Endometrial microvascular endothelial cells (primary cell): ENCODE measurements around the gene IRF4. TPM values are rescaled to one million over a fixed set of nuclear protein-coding genes. Genes with fewer than 3 reads are reported as not detected.
"Not testable (repeated sequence)": the region's sequence is repeated elsewhere in the genome, so short reads cannot be mapped to it uniquely, and the experiment has no call there.

Source experiments
- in situ Hi-C: cut with HindIII; loops from 2 replicates; pipeline ENCODE4 v1.10.0; 2017; ENCODE audit warnings: low sequenced_read_pairs, low pct_unique_long_range_greater_than_20kb; ENCODE audit errors: inconsistent ontology term
- total RNA-seq: library from RNA; depleted of rRNA; stranded (reverse); fragments of >200 nt; gene quantifications from one replicate; pipeline ENCODE4 v1.2.3, GENCODE V29; 2015; ENCODE audit errors: inconsistent ontology term

IRF4 gene
- total RNA-seq, 1 donor from 2014 or later = not detected

DNA sequence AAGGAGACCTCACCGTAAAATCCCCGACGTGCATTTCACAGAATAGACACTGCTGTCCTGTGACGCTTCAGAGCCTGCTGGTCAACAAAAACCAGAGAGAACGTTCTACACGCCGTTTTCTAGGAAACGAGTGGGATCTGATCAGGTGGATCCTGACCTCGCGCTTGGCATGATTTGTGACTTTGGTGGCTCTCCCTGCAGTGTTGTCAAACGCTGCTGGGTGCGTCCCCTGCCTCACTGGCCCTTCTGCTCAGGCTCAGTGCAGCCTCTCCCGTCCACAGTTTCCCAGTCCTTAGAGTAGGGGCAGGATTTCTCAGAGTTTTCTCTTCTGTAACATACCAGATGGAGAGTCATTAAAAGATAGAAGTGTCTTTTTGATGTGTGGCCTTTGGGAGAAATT, 27.6 kb upstream of the IRF4 start:
- in situ Hi-C loops = no loop called here

DNA sequence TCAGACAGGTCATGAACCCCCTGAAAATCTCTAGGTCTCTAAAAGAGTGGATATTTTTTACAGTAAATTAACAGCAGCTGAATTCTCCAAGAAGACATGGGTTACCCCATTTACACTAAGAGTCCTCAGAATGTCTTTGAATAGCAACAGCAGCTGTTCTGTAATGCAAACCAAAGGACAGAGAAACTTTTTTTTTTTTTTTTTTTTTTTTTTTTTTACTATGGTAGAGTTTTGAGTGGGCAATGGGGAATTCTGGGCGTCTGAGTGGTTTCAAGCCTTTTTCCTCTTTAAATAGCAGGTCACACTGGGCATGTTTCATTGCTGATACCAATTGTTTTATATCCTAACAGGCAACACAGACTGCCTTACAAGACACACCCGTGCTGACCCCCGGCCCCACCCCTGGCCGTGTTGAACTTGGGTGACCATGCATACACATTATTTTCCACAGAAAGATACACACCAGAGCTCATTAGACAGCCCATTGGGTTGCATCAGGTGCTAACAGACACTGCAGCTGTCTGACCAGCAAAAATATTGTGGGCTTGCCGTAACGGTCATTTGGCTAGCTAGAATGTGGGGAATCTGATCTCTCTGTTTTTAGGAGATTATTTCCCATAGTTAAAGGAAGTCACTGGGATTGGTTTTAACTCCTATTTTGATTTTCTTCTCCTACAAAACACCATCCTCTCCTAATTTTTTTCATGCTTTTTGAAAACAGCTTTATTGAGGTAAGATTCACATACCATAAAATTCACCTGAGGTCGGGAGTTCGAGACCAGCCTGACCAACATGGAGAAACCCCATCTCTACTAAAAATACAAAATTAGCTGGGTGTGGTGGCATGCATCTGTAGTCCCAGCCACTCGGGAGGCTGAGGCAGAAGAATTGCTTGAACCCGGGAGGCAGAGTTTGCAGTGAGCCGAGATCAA, 26.7 kb upstream of the IRF4 start:
- in situ Hi-C loops = no loop called here

DNA sequence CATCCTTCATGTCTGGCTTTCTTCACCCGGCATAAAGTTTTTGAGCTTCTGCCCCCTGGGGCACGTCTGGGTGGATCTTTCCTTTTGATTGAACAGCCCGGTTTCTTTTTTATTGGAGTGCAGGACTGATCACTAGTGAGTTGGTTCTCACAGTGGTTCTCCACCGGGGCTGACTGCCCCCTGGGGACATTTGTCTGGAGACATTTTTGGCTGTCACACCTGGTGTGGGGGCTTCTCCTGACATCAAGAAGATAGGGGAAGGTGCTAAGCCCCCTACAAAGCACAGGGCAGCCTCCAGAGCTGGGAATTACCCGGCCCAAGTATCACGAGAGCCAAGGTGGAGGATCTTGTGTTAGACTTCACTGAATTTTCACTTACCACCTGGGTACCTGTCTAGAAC, 25.7 kb upstream of the IRF4 start:
- in situ Hi-C loops = no loop called here

DNA sequence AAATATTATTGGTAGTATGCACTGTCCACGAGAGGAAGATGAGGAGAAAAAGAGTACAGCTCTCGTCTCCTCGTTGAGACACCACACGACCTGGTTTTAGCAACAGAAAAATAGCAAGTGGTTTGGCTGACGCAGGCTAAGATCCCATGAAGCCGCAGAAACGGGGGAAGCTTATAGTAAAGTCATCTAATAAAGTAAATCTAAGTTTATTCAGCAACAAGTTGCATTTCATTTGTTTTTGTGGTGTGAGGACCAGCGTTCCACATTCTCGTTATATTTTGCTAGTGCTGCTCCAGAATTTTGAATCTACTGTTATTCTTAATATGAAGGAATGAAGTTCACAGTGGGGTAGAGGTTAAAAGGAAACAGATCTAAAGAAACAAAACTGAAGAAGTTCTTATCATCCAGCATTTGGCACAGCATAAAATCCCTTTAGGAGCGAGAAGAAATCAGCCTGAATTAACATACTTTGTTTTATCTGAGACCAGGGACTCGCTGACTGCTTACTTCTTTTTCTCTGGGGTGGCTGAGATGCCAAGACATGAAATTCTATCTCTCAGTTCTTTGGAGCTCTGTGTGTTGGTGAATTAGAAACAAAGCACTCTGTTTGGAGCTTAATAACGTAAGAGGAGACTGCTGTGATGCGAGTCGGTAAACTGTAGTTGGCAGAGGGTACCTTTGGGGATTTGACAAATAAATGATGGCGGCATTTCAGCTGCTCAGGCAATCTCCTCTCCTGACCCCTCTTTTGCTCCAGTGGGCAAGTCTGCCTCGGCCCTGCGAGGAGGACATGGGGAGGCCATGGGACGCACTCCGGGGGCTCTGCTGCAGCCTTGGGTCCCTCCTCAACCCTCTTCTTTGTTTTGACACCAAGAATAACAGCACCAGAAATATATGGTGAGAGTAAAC, 24.9 kb upstream of the IRF4 start:
- in situ Hi-C loops = no loop called here

DNA sequence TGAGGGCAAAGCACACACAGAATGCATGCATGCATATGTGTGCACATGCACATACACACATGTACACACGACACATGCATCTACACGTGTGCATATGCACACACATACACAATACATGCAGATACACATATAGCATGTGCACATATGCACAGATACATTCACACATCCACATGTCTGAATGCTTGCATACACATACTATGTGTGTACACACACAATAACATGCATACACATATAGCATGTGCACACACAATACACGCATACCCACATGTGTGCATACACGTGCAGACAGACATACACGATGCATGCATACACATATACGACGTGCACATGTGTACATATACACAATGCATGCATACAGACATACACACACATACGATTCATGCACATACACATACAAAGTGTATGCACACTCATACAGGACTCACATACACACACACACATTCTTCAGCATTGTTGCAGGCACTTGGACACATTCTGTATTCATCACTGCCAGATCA, 24.2 kb upstream of the IRF4 start:
- in situ Hi-C loops = no loop called here

DNA sequence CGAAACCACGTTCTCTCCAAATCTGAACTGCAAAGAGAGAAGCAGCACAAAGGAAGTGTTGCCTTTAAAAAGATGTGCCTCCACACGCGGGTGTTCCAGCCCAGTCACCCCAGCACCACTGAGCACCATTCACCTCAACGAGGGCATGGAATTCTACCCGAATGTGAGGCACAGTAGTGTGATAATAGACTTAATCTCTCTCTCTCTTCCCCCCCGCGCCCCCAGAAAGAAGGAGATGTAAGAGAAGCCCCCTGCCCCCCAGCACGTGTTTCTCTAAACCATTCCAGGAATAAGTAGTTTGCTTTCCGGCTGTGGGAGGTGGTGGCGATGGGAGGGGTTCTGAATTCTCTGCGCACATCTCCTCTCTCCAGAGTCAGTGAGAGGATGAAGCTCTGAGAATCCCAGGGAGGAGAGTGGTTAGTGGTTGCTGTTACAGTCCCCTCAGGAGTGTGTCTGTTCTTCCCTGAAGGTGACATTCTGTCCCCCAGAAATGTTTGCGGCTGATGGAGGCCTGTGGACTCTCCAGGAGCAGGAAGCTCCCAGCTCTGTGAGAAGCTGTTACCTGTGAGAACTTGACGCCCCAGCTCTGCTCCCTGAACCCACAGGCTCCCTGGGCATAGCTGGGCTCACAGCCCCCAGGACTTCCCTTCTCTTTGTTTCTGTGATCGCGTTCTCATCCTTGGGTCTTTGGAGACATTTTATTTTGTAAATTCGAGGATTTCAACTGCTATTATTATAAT, 23.5 kb upstream of the IRF4 start:
- in situ Hi-C loops = no loop called here

DNA sequence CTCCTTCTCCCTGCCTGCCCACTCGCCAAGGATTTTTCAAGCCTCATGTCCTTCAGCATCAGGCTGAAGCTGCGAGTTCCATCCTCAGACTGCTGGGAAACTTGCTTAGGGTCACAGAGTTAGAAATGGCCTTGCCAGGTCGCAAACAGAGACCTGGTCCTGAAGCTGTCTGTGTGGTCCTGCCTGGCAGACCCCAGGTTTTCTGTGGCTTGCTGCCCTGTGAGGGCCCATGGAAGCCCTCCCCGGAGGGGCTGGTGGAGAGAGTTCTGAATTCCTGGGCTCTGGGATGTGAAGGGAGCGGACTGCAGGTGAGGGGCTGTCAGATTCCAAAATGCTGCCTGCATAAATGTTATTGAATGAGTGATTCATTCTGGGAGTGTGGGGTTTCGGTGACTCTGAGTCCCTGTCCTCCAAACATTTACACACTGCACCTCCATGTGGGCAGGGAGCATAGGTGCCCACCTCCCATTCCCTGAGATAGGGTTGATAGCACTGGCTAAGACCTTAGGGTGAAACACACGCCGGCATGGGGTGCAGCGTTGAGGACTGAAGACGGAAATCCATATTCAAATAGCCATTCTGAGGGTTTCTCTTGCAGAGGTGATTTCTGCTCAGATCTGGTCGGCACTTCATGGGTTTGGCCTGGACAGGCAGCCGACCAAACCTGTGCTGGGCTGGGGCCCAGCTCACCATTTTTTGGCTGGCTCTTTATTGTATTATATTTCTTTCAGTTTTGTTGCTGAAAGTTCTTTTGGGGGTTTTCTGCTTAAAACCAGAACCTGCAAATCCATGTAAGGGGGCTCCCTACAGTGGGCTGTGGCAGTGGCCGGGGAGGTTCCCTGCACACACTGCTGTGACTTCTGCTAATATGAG, 21.8 kb upstream of the IRF4 start:
- in situ Hi-C loops = no loop called here

DNA sequence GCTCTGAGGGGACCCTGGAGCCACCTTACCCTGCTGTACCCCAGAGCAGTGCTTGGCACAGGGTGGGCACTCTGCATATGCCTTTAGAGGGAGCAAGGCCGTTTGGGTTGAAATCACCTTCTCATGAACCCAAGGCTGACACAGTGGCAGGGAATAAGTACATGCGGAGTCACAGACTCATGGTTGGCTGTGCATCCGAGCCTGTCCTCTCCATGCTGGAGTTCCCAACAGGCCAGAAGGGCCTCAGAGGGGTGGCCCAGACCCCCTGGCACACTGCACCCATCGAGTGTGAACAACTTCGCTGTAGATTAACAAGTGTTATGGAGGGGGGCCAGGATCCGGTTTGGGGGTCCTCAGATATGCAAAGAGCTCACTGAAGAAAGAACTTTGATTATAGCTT, 21.0 kb upstream of the IRF4 start:
- in situ Hi-C loops = no loop called here

DNA sequence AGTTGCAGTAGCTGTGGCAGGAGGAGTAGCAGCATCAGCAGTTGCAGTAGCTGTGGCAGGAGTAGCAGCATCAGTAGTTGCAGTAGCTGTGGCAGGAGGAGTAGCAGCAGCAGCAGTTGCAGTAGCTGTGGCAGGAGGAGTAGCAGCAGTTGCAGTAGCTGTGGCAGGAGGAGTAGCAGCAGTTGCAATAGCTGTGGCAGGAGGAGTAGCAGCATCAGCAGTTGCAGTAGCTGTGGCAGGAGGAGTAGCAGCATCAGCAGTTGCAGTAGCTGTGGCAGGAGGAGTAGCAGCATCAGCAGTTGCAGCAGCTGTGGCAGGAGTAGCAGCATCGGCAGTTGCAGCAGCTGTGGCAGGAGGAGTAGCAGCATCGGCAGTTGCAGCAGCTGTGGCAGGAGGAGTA, 19.7 kb upstream of the IRF4 start:
- in situ Hi-C loops = not testable (repeated sequence)

DNA sequence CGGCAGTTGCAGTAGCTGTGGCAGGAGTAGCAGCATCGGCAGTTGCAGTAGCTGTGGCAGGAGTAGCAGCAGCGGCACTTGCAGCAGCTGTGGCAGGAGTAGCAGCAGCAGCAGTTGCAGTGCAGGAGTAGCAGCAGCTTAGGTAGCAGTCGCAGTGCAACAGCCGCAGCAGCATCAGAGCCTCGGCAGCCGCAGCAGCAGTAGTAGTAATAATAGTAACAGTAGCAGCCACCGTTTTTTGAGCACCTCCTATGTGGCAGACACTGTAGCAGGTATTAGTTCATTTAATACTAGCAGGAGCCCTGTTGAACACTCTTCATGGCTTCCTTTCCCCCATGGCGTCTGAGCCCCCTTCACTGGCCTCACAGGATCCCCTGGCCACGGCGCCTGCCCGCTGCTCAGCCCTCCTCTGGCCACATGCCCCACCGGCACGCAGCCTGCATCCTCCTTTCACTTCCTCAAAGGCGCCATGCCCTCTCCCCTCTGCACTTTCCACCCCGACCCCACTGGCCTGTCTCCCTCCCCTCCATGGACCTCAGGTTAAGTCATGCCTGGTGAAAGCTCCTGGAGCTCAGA, 19.1 kb upstream of the IRF4 start:
- in situ Hi-C loops = no loop called here

DNA sequence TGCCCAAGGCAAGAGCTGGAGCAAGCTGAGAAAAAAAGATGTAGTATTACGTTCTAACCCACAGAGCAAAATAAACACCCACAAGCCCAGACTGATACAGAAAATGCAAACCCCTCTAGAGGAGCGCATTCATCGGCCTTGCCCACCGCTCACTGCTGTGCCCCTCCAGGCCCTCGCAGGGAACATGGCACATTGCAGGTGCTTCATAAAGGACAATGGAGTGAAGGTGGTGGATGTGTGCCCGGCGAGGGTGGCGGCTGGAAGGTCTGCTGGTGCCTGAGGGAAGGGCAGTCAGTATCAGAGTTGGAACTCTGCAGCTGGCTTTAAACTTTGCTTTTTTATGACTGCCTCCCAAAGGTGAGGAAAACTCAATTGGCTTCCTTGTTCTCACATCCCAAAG, 18.5 kb upstream of the IRF4 start:
- in situ Hi-C loops = no loop called here

DNA sequence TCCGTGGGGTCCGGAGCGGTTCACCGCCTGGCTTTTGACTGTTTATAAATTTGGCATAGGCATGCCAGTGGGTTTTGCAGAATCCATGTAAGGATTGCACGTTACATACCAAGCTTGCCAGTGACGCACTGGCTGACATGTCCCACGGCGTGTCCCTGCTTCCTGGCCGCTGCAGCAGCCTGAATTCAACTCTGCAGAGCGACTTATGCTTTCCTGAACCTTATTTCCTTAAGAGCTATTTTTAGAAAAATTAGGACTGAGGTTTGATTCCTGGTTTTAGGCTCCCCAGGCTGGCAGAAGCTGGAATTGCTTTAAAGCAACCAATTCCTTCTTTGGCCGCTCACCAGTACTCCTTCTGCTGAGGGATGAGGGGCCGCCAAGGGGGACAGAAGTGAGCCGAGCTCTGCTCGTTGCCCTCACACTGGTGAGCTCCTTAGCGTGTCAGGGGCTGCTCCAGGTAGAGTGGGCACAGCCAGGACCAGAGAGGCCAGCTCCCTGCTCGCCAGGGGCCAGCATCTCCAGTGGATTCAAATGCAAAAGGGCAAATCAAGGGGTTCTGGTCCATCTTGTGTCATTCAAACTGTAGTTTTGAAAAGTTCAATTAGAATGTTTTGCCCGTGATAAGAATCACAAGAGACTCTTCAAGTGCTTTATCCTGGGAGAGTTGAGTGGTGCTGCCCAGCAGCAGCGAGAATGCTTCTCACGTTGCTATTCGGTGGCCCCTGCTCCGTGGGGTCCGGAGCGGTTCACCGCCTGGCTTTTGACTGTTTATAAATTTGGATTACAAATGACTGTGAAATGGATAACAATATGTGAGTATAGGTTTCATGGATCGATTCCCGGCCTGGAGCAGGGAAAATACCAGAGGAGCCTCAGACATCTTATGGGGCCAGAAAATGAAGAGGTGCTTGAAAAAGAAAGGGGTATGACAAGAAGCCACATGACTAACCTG, 17.5 kb upstream of the IRF4 start:
- in situ Hi-C loops = no loop called here

DNA sequence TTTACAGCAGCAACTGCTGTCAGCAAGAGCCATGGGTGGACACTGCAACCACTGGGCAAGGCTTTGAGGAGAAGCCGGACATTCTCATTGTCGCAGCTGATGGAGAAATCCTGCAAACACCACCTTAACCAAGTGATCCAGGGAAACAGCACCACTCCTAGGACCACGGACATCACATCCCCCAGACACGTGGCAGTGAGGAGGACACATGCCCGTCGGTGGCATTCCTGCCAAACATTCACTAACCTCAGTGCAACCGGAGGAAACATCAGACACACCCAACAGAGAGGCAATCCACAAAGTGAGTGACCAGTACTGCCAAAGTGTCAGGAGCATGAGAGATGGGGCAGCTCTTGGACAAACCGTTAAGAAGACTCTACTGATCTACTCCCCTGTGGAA, 16.6 kb upstream of the IRF4 start:
- in situ Hi-C loops = no loop called here

DNA sequence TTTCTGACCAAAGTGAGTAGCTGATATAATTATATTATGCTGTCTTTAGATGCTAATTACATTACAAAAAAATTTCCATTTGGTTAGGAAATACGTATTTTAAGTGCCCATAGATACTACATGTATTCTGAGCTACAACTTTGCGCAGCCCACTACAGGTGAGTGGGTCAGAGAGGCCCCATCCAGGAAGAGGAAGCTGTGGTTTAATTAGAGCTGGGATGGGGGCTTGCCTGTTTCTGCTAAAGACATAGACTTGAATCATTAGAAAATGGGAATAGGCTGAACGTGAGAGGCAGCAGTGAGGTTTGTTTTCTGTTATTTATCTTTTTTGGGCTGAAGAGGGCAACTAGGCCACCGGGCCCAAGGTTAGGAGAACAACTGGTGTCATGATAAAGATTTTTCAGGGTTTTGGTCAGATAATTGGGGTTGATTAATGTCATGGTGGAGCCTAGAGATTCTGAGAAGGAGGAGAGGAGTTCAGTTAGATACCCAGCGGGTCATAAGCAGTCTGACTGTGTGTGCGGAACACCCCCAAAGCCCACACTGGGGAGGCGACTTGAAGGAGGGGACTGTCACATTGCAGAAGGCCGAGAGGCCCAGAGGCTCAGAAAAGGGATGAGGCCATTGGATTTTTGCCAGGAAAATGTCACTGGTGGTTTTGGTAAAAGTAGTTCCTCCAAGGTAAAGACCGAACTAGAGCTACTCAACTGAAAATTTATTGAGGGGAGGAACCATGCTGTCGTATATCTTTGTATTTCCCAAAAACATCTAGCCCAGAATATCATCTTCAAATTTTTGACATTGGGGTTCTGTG, 14.5 kb upstream of the IRF4 start:
- in situ Hi-C loops = no loop called here

DNA sequence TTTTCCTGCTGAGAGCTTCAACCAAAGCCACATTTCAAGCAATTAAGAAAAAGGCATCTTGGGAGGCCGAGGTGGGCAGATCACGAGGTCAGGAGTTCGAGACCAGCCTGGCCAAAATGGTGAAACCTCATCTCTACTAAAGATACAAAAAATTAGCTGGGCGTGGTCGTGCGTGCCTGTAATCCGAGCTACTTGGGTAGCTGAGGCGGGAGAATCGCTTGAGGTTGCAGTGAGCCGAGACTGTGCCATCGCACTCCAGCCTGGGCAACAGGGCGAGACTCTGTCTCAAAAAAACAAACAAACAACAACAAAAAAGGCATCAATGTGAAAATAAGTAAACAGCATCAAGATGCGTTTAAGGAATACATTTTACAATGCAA, 13.9 kb upstream of the IRF4 start:
- in situ Hi-C loops = not testable (repeated sequence)
